ENCODE results near the gene NPPB. TPM values are rescaled to one million over a fixed set of nuclear protein-coding genes. Genes with fewer than 3 reads are reported as not detected.

The NPPB gene
- total and polyA plus RNA-seq, 2 experiments from 2014 or later = 0.95 TPM; not detected in 1

DNA sequence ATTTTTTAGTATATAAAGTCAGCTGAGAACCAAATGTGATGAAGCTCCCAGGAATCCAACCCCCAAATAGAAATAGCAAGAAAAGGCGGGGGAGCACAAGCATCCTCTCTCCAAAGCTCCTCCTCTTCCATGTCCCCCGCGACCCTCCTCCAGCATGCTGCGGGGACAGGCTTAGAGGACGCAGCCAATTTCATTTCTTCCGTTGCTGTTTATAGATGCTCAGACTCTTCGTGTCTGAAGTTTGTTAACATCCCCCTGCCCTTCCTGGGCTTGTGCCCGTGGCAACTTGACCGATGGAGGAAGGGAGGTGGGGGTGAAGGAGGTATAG, 10.4 kb downstream of the NPPB start:
- ATAC-seq = no peak
- H4K20me1 ChIP-seq (replicated peaks; ENCODE audit: insufficient read depth) = peaks cover 5% of the 10 kb centered on the region; the same call in 1 of the 2 replicates
- H3K4me1 ChIP-seq (ENCODE audit: insufficient read depth) = no peaks in the 10 kb centered on the region
- H3K4me2 ChIP-seq = no peak overlapping the region
- Mint-ChIP-seq H3K27me3 (ENCODE audit: insufficient read depth, low read depth, poor library complexity) (peaks cover 6% of the 10 kb centered on the region), H3K27ac (no peak overlapping the region), H3K4me1 (no peaks in the 10 kb centered on the region), H3K4me3 (no peak overlapping the region), H3K36me3 (ENCODE audit: low read depth) (peaks cover 15% of the 10 kb centered on the region), H3K9me3 (no peaks in the 10 kb centered on the region)
- H3K27me3 ChIP-seq (ENCODE audit: insufficient read depth) = no peaks in the 10 kb centered on the region
- H3K4me3 ChIP-seq = no peak overlapping the region
- no peak overlapping the region for H2AFZ ChIP-seq
- TF ChIP-seq ZNF114 (CRISPR knock-in tag; IDR thresholded peaks at IDR 0.05) (no peak), NANOG (IDR thresholded peaks at IDR 0.05; ENCODE audit: borderline replicate concordance) (no peak), ZNF331 (CRISPR knock-in tag; IDR thresholded peaks at IDR 0.05; ENCODE audit: low read depth) (no peak)
- TF ChIP-seq, protein P1, sequence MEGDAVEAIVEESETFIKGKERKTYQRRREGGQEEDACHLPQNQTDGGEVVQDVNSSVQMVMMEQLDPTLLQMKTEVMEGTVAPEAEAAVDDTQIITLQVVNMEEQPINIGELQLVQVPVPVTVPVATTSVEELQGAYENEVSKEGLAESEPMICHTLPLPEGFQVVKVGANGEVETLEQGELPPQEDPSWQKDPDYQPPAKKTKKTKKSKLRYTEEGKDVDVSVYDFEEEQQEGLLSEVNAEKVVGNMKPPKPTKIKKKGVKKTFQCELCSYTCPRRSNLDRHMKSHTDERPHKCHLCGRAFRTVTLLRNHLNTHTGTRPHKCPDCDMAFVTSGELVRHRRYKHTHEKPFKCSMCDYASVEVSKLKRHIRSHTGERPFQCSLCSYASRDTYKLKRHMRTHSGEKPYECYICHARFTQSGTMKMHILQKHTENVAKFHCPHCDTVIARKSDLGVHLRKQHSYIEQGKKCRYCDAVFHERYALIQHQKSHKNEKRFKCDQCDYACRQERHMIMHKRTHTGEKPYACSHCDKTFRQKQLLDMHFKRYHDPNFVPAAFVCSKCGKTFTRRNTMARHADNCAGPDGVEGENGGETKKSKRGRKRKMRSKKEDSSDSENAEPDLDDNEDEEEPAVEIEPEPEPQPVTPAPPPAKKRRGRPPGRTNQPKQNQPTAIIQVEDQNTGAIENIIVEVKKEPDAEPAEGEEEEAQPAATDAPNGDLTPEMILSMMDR (conservative IDR thresholded peaks at IDR 0.05; ENCODE audit: low read depth in 2 of 2) = no peak
- TF ChIP-seq, protein P2, sequence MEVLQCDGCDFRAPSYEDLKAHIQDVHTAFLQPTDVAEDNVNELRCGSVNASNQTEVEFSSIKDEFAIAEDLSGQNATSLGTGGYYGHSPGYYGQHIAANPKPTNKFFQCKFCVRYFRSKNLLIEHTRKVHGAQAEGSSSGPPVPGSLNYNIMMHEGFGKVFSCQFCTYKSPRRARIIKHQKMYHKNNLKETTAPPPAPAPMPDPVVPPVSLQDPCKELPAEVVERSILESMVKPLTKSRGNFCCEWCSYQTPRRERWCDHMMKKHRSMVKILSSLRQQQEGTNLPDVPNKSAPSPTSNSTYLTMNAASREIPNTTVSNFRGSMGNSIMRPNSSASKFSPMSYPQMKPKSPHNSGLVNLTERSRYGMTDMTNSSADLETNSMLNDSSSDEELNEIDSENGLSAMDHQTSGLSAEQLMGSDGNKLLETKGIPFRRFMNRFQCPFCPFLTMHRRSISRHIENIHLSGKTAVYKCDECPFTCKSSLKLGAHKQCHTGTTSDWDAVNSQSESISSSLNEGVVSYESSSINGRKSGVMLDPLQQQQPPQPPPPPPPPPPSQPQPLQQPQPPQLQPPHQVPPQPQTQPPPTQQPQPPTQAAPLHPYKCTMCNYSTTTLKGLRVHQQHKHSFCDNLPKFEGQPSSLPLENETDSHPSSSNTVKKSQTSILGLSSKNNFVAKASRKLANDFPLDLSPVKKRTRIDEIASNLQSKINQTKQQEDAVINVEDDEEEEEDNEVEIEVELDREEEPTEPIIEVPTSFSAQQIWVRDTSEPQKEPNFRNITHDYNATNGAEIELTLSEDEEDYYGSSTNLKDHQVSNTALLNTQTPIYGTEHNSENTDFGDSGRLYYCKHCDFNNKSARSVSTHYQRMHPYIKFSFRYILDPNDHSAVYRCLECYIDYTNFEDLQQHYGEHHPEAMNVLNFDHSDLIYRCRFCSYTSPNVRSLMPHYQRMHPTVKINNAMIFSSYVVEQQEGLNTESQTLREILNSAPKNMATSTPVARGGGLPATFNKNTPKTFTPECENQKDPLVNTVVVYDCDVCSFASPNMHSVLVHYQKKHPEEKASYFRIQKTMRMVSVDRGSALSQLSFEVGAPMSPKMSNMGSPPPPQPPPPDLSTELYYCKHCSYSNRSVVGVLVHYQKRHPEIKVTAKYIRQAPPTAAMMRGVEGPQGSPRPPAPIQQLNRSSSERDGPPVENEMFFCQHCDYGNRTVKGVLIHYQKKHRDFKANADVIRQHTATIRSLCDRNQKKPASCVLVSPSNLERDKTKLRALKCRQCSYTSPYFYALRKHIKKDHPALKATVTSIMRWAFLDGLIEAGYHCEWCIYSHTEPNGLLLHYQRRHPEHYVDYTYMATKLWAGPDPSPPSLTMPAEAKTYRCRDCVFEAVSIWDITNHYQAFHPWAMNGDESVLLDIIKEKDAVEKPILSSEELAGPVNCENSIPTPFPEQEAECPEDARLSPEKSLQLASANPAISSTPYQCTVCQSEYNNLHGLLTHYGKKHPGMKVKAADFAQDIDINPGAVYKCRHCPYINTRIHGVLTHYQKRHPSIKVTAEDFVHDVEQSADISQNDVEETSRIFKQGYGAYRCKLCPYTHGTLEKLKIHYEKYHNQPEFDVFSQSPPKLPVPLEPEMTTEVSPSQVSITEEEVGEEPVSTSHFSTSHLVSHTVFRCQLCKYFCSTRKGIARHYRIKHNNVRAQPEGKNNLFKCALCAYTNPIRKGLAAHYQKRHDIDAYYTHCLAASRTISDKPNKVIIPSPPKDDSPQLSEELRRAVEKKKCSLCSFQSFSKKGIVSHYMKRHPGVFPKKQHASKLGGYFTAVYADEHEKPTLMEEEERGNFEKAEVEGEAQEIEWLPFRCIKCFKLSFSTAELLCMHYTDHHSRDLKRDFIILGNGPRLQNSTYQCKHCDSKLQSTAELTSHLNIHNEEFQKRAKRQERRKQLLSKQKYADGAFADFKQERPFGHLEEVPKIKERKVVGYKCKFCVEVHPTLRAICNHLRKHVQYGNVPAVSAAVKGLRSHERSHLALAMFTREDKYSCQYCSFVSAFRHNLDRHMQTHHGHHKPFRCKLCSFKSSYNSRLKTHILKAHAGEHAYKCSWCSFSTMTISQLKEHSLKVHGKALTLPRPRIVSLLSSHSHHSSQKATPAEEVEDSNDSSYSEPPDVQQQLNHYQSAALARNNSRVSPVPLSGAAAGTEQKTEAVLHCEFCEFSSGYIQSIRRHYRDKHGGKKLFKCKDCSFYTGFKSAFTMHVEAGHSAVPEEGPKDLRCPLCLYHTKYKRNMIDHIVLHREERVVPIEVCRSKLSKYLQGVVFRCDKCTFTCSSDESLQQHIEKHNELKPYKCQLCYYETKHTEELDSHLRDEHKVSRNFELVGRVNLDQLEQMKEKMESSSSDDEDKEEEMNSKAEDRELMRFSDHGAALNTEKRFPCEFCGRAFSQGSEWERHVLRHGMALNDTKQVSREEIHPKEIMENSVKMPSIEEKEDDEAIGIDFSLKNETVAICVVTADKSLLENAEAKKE (CRISPR knock-in tag; IDR thresholded peaks at IDR 0.05) = no peak
- TF ChIP-seq, protein P3, sequence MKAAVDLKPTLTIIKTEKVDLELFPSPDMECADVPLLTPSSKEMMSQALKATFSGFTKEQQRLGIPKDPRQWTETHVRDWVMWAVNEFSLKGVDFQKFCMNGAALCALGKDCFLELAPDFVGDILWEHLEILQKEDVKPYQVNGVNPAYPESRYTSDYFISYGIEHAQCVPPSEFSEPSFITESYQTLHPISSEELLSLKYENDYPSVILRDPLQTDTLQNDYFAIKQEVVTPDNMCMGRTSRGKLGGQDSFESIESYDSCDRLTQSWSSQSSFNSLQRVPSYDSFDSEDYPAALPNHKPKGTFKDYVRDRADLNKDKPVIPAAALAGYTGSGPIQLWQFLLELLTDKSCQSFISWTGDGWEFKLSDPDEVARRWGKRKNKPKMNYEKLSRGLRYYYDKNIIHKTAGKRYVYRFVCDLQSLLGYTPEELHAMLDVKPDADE (IDR thresholded peaks at IDR 0.05) = no peak
- peaks cover 9% of the 10 kb centered on the region; the same call in 1 of the 2 replicates for H3K36me3 ChIP-seq (ENCODE audit: insufficient read depth)
- no peak for DNase-seq (ENCODE audit: low spot score)
- no peaks in the 10 kb centered on the region for H3K79me2 ChIP-seq (replicated peaks; ENCODE audit: insufficient read depth)
- H3K9me2 ChIP-seq (ENCODE audit: insufficient read depth) = no peaks in the 10 kb centered on the region
- no peak overlapping the region for H3K27ac ChIP-seq (ENCODE audit: low read depth)
- H3F3A ChIP-seq (replicated peaks; ENCODE audit: low read depth) = no peaks in the 10 kb centered on the region; the same call in 1 of the 2 replicates

Measured in GM23338 (cell line).